Endothelial cell of umbilical vein (primary cell): ENCODE results near the gene FAM168A. TPM values are rescaled to one million over a fixed set of nuclear protein-coding genes. Genes with fewer than 3 reads are reported as not detected.

Source experiments
- BruUV-seq: library from RNA; stranded (reverse); fragments of 400-500 nt; replicated peaks from 2 replicates; lab custom pipeline; 2021; lab: Mats Ljungman, UMichigan
- CTCF ChIA-PET: fragments of 300-600, 350-600 bp; sonication (Branson Sonifier 250); formaldehyde crosslinking; loops from one replicate; lab custom pipeline; 2021; ENCODE audit warnings: antibody characterized with exemption, inconsistent platforms; lab: Charles Lee
- POLR2A ChIA-PET: fragments of 300-600, 350-600 bp; sonication (Branson Sonifier 250); formaldehyde crosslinking; loops from one replicate; lab custom pipeline; 2021; ENCODE audit warnings: antibody characterized with exemption, inconsistent platforms; lab: Charles Lee
- DNase-seq: peaks from one replicate; pipeline ENCODE4 v3.0.0-alpha.2; 2011; ENCODE audit warnings: low read depth, low spot score
- FAIRE-seq: peaks from 2 replicates; lab custom pipeline; 2011; peaks lifted over from hg19 to GRCh38; lab: Jason Lieb, UNC
- H2AFZ ChIP-seq: 2 replicates; pipeline ENCODE4 v1.6.0; 2012; ENCODE audit warnings: low read depth, low read length, control low read depth, inconsistent platforms
- H3K27ac ChIP-seq: 2 replicates; pipeline ENCODE4 v1.5.1; 2011; ENCODE audit warnings: low read depth, mild to moderate bottlenecking, control low read depth, low read length, moderate library complexity; ENCODE audit not compliant: insufficient read depth
- H3K27me3 ChIP-seq, 2 experiments: 2 replicates each; pipeline versions ENCODE4 v1.6.0 to v1.6.1; 2011; ENCODE audit warnings: low read length in 2 of 2, mixed read lengths in 1 of 2; ENCODE audit not compliant: control insufficient read depth in 2 of 2, insufficient read depth in 2 of 2
- H3K36me3 ChIP-seq, 2 experiments: 2 replicates in 1 of 2; 3 replicates in 1 of 2; pipeline ENCODE4 v1.5.1; 2011; ENCODE audit warnings: low read length in 2 of 2, mild to moderate bottlenecking in 1 of 2, moderate library complexity in 1 of 2; ENCODE audit not compliant: control insufficient read depth in 2 of 2, insufficient read depth in 2 of 2; ENCODE audit errors: extremely low read depth in 1 of 2
- H3K4me1 ChIP-seq: 3 replicates; pipeline ENCODE4 v1.5.1; 2011; ENCODE audit warnings: mild to moderate bottlenecking, low read length; ENCODE audit not compliant: control insufficient read depth, insufficient read depth; ENCODE audit errors: extremely low read depth
- H3K4me2 ChIP-seq: 2 replicates; pipeline ENCODE4 v1.6.1; 2011; ENCODE audit warnings: low read length, control low read depth, mixed read lengths; ENCODE audit not compliant: insufficient read depth
- H3K4me3 ChIP-seq, 3 experiments: fragments of 200-600 bp in 1 of 3; sonication (generic), shearing (Covaris generic) in 1 of 3; replicated peaks in 1 of 3; 2 replicates each; pipeline ENCODE4 v1.5.1; 2011 to 2016; ENCODE audit warnings: control low read depth in 3 of 3, low read length in 3 of 3, mild to moderate bottlenecking in 2 of 3, inconsistent platforms in 1 of 3, low read depth in 1 of 3, moderate library complexity in 1 of 3; ENCODE audit not compliant: insufficient read depth in 1 of 3
- H3K79me2 ChIP-seq: 2 replicates; pipeline ENCODE4 v1.6.0; 2012; ENCODE audit warnings: low read length, inconsistent platforms; ENCODE audit not compliant: control insufficient read depth, insufficient read depth
- H3K9ac ChIP-seq: replicated peaks from 2 replicates; pipeline ENCODE3; 2011; ENCODE audit warnings: low read length, control low read depth; ENCODE audit not compliant: insufficient read depth; ENCODE audit errors: extremely low read depth
- H3K9me1 ChIP-seq: replicated peaks from 3 replicates; pipeline ENCODE4 v1.6.0; 2011; ENCODE audit warnings: mild to moderate bottlenecking, low read length; ENCODE audit not compliant: control insufficient read depth, insufficient read depth; ENCODE audit errors: extremely low read depth
- H3K9me3 ChIP-seq: replicated peaks from 2 replicates; pipeline ENCODE4 v1.5.1; 2012; ENCODE audit warnings: low read length, inconsistent platforms; ENCODE audit not compliant: control insufficient read depth, insufficient read depth
- H4K20me1 ChIP-seq: replicated peaks from 2 replicates; pipeline ENCODE3; 2011; ENCODE audit warnings: mild to moderate bottlenecking, low read length; ENCODE audit not compliant: control insufficient read depth, insufficient read depth; ENCODE audit errors: extremely low read depth
- CTCF ChIP-seq, 2 donors: IDR thresholded peaks; 1 replicate in 1 of 2; 2 replicates in 1 of 2; pipeline ENCODE4 v1.5.1; 2011; ENCODE audit warnings: low read length in 2 of 2, mild to moderate bottlenecking in 2 of 2, moderate library complexity in 2 of 2, control low read depth in 1 of 2, inconsistent platforms in 1 of 2, low read depth in 1 of 2; ENCODE audit not compliant: insufficient read depth in 1 of 2; ENCODE audit errors: extremely low read depth in 1 of 2
- EZH2 ChIP-seq: IDR thresholded peaks from 2 replicates; pipeline ENCODE4 v1.6.1; 2012; ENCODE audit warnings: borderline replicate concordance, low read depth, mild to moderate bottlenecking, moderate library complexity, low read length, inconsistent platforms; ENCODE audit not compliant: severe bottlenecking
- FOS ChIP-seq: IDR thresholded peaks from 2 replicates; pipeline ENCODE4 v1.6.1; 2011; ENCODE audit warnings: mild to moderate bottlenecking, low read length, moderate library complexity, borderline replicate concordance; ENCODE audit not compliant: insufficient read depth
- GATA2 ChIP-seq: IDR thresholded peaks from 2 replicates; pipeline ENCODE4 v1.7.0; 2011; ENCODE audit warnings: low read depth, mild to moderate bottlenecking, moderate library complexity, mixed read lengths, low read length; ENCODE audit not compliant: insufficient read length, insufficient read depth
- JUN ChIP-seq: IDR thresholded peaks from 2 replicates; pipeline ENCODE4 v1.6.1; 2011; ENCODE audit warnings: borderline replicate concordance, low read depth; ENCODE audit not compliant: insufficient read length, insufficient read depth
- MAX ChIP-seq: IDR thresholded peaks from 2 replicates; pipeline ENCODE4 v1.6.1; 2011; ENCODE audit not compliant: insufficient read depth, insufficient read length
- MYC ChIP-seq: IDR thresholded peaks from one replicate; pipeline ENCODE4 v1.6.1; 2011; ENCODE audit warnings: mild to moderate bottlenecking, low read depth, low read length
- POLR2A ChIP-seq: IDR thresholded peaks from 2 replicates; pipeline ENCODE4 v1.6.1; 2012; ENCODE audit warnings: low read depth, mild to moderate bottlenecking, control low read depth, low read length
- POLR2AphosphoS5 ChIP-seq: IDR thresholded peaks from 2 replicates; pipeline ENCODE4 v1.6.1; 2012; ENCODE audit warnings: low read depth, mild to moderate bottlenecking, control low read depth, low read length, moderate library complexity; ENCODE audit not compliant: insufficient read depth
- dilution Hi-C: fragments of 300-500 bp; cut with MboI; formaldehyde crosslinking; loops from one replicate; pipeline ENCODE4 v1.15.0; 2019; ENCODE audit warnings: low sequenced_read_pairs; ENCODE audit not compliant: extremely low pct_ligation_motif_present
- intact Hi-C: fragments of 100-400 bp; cut with micrococcal nuclease; formaldehyde crosslinking; loops from one replicate; pipeline ENCODE4 v1.10.0; 2022
- polyA plus RNA-seq, 4 experiments: library from polyadenylated mRNA; depleted of rRNA in 3 of 4; stranded (reverse) in 3 of 4; unstranded in 1 of 4; fragments of >200 nt; gene quantifications; 2 replicates each; pipeline versions ENCODE4 v1.2.1 to v1.2.3, GENCODE V29; 2011 to 2012; ENCODE audit warnings: missing spikeins in 1 of 4
- total RNA-seq: library from RNA; stranded (reverse); gene quantifications from 2 replicates; pipeline ENCODE4 v1.2.3, GENCODE V29; 2021

FAM168A gene
- total and polyA plus RNA-seq, 2 donors (not counting 3 experiments of a cell fraction or from before 2014, with no cell fraction given) = 17.0 to 20.5 TPM

GRCh38 chr11:73380897-73381410 lies 217.0 kb downstream of the FAM168A start:
- Histone ChIP-seq H3K27ac (no peak overlapping the region), H3K27me3 (no peaks in the 10 kb centered on the region), H3K4me3 (no peak overlapping the region), H3K4me2 (no peak overlapping the region), H3K79me2 (peaks cover 95% of the 10 kb centered on the region), H3K9me3 (no peaks in the 10 kb centered on the region), H3K36me3 (no peaks in the 10 kb centered on the region), H3K9me1 (no peaks in the 10 kb centered on the region), H2AFZ (no peak overlapping the region), H3K9ac (no peak overlapping the region), H3K4me1 (peaks cover 27% of the 10 kb centered on the region), H4K20me1 (no peaks in the 10 kb centered on the region)
- TF ChIP-seq CTCF (IDR thresholded peaks at IDR 0.05; ENCODE audit: extremely low read depth in 1 of 2, insufficient read depth in 1 of 2, low read depth in 1 of 2, low read length in 2 of 2) (no peak), JUN (no peak), MYC (no peak), EZH2 (no peak), GATA2 (no peak), POLR2AphosphoS5 (no peak), POLR2A (no peak), MAX (no peak), FOS (no peak)
- FAIRE-seq (no peak), DNase-seq (no peak)
- ChIA-PET CTCF (interaction anchor here (1.2 kb wide), 1 partner anchor 13 kb away, joined by 4 read pairs; no protein-coding TSS in a partner anchor), POLR2A (interaction anchor here (0.7 kb wide), 1 partner anchor 15 kb away, joined by 3 read pairs; no protein-coding TSS in a partner anchor)
- dilution Hi-C loops (no loop called here), intact Hi-C loops (no loop called here)
- BruUV-seq = no TSS peak
